Ishikawa (cell line): ENCODE data around the gene C18orf63.

Experiments
- EP300 ChIP-seq: IDR thresholded peaks from 2 replicates; pipeline ENCODE4 v1.6.1; 2012; ENCODE audit warnings: borderline replicate concordance
- FOXM1 ChIP-seq: IDR thresholded peaks from 2 replicates; pipeline ENCODE4 v1.6.1; 2012; ENCODE audit warnings: low read depth, borderline replicate concordance
- RAD21 ChIP-seq: IDR thresholded peaks from 2 replicates; pipeline ENCODE4 v1.6.1; 2012; ENCODE audit warnings: low read depth
- TAF1 ChIP-seq: IDR thresholded peaks from 2 replicates; pipeline ENCODE4 v1.6.1; 2012; ENCODE audit warnings: low read depth, mild to moderate bottlenecking
- ZBTB7A ChIP-seq: IDR thresholded peaks from 2 replicates; pipeline ENCODE4 v1.6.1; 2012; ENCODE audit warnings: low read depth
- TF ChIP-seq, protein P1 (sequence below): IDR thresholded peaks from 2 replicates; pipeline ENCODE4 v1.6.1; 2012

DNA sequence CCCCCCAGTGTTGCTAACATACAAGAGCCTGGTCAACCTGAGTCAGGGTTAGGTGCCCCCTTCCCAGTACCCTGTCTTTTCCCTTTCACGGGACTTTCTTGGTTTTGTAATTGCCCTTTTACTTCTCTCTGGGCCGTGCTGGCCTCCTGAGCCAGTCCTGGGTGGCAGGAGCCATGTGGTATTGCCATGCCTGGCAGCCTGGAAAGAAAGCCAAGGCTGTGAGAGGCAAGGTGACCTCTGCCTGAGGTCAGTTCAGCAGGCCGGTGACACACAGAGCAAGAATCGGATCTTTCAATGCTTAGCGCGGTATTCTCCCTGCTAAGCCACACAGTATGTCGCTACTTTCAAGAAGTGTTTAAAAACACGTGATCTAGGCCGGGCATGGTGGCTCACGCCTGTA, 52.3 kb downstream of the C18orf63 start:
- TF ChIP-seq, protein P1, sequence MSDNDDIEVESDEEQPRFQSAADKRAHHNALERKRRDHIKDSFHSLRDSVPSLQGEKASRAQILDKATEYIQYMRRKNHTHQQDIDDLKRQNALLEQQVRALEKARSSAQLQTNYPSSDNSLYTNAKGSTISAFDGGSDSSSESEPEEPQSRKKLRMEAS: no peak
- no peak for TF ChIP-seq RAD21
- TF ChIP-seq EP300: no peak
- TF ChIP-seq ZBTB7A: no peak
- TF ChIP-seq FOXM1: no peak
- no peak for TF ChIP-seq TAF1
